Measurements from ENCODE around the gene UBXN1. TPM values are rescaled to one million over a fixed set of nuclear protein-coding genes. Genes with fewer than 3 reads are reported as not detected.

UBXN1 gene
- total RNA-seq, 2 experiments from 2014 or later, result 101 to 129 TPM

- Histone ChIP-seq H4K20me1 (ENCODE audit: insufficient read depth, low read length) (peaks cover 35% of the 10 kb centered on the region), H3K9me3 (ENCODE audit: low read length) (no peaks in the 10 kb centered on the region), H3K4me1 (ENCODE audit: insufficient read depth, low read length, poor library complexity, severe bottlenecking) (peaks cover 25% of the 10 kb centered on the region), H3K4me3 (ENCODE audit: low read depth, low read length, poor library complexity, severe bottlenecking) (peak overlapping the region; percentile 97), H3K9me2 (ENCODE audit: insufficient read depth, low read length) (no peaks in the 10 kb centered on the region), H2AFZ (ENCODE audit: low read length) (no peak overlapping the region), H3K36me3 (ENCODE audit: insufficient read depth, low read length) (peaks cover 61% of the 10 kb centered on the region), H3K27ac (ENCODE audit: low read depth, low read length, poor library complexity, severe bottlenecking) (peak overlapping the region; percentile 93), H3K79me2 (ENCODE audit: insufficient read depth, low read depth, low read length) (peaks cover 88% of the 10 kb centered on the region), H3K4me2 (ENCODE audit: low read length) (peak overlapping the region; percentile 75)
- DNase-seq (ENCODE audit: low spot score), result no peak
- POLR2A ChIA-PET, result interaction anchor here (1.0 to 1.5 kb wide), 3 partner anchors 9 to 70 kb away, joined by 3 to 5 read pairs (median 4); partner anchors contain the start of gene ZBTB3
- CTCF ChIA-PET (ENCODE audit: unreplicated experiment), result no interaction called here
- BruUV-seq (replicated peaks), result TSS peak; percentile 19
- TF ChIP-seq EZH2phosphoT487 (IDR thresholded peaks at IDR 0.05; ENCODE audit: borderline replicate concordance, low read depth, low read length) (no peak), CTCF (conservative IDR thresholded peaks at IDR 0.05; ENCODE audit: low read length) (no peak)
- intact Hi-C loops (cut with micrococcal nuclease; ENCODE audit: unreplicated experiment), result loop anchor here (2.0 to 10.0 kb wide), 6 partner anchors 19 to 131 kb away; partner anchors contain the start of genes BSCL2, GNG3, LBHD1 and TMEM179B
These were observed 46.8 kb upstream of the UBXN1 start for GRCh38 chr11:62725646-62726045.

- peaks cover 35% of the 10 kb centered on the region for H4K20me1 ChIP-seq (ENCODE audit: insufficient read depth, low read length)
- peaks cover 16% of the 10 kb centered on the region for H3K4me1 ChIP-seq (ENCODE audit: insufficient read depth, low read length, poor library complexity, severe bottlenecking)
- ChIA-PET POLR2A (interaction anchor here (0.6 to 1.3 kb wide), 5 partner anchors 35 to 108 kb away, joined by 3 to 4 read pairs (median 3); partner anchors contain the start of gene STX5), CTCF (ENCODE audit: unreplicated experiment) (no interaction called here)
- no peaks in the 10 kb centered on the region for H3K9me2 ChIP-seq (ENCODE audit: insufficient read depth, low read length)
- intact Hi-C loops (cut with micrococcal nuclease; ENCODE audit: unreplicated experiment), result loop anchor here (10.0 kb wide), 1 partner anchor 129 kb away; the partner anchor contains the start of gene TUT1
- H3K36me3 ChIP-seq (ENCODE audit: insufficient read depth, low read length), result peaks cover 75% of the 10 kb centered on the region
- H3K79me2 ChIP-seq (ENCODE audit: insufficient read depth, low read depth, low read length), result peaks cover 73% of the 10 kb centered on the region
- no peak overlapping the region for H3K27ac ChIP-seq (ENCODE audit: low read depth, low read length, poor library complexity, severe bottlenecking)
- peak overlapping the region; percentile 97 for H3K4me3 ChIP-seq (ENCODE audit: low read depth, low read length, poor library complexity, severe bottlenecking)
- peak overlapping the region; percentile 75 for H3K4me2 ChIP-seq (ENCODE audit: low read length)
- BruUV-seq (replicated peaks), result no TSS peak
- H2AFZ ChIP-seq (ENCODE audit: low read length), result no peak overlapping the region
- no peaks in the 10 kb centered on the region for H3K9me3 ChIP-seq (ENCODE audit: low read length)
- no peak for TF ChIP-seq CTCF (conservative IDR thresholded peaks at IDR 0.05; ENCODE audit: low read length)
- TF ChIP-seq EZH2phosphoT487 (IDR thresholded peaks at IDR 0.05; ENCODE audit: borderline replicate concordance, low read depth, low read length), result no peak
- no peak for DNase-seq (ENCODE audit: low spot score)
These were observed 45.3 kb upstream of the UBXN1 start for GRCh38 chr11:62724171-62724570.

DNA sequence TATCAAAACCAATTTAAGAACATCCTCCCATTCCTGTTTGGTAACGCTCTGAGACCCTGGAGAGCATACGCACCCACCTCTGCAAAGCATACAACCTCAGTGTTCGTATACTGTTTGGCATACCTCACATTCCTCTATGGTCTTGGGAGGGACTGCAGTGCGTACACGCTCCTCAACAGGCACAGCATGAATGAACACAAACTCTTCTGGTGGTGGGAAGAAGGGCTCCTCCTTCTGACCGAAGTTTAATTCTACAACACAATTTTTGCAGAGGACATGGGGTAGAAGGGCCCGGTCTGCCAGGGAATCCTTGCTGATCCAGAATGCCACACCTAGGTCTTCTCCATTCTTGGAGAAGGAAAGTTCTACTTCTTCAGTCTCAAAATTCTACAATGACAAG lies 43.1 kb upstream of the UBXN1 start:
- TF ChIP-seq CTCF (conservative IDR thresholded peaks at IDR 0.05; ENCODE audit: low read length), result peak; percentile 45
- TF ChIP-seq EZH2phosphoT487 (IDR thresholded peaks at IDR 0.05; ENCODE audit: borderline replicate concordance, low read depth, low read length), result no peak
- intact Hi-C loops (cut with micrococcal nuclease; ENCODE audit: unreplicated experiment), result loop anchor here (10.0 kb wide), 1 partner anchor 127 kb away; the partner anchor contains the start of gene TUT1
- CTCF ChIA-PET (ENCODE audit: unreplicated experiment), result no interaction called here
- TSS peak; percentile 74 for BruUV-seq (replicated peaks)
- Histone ChIP-seq H3K79me2 (ENCODE audit: insufficient read depth, low read depth, low read length) (peaks cover 66% of the 10 kb centered on the region), H4K20me1 (ENCODE audit: insufficient read depth, low read length) (peaks cover 35% of the 10 kb centered on the region), H3K9me2 (ENCODE audit: insufficient read depth, low read length) (no peaks in the 10 kb centered on the region), H3K4me3 (ENCODE audit: low read depth, low read length, poor library complexity, severe bottlenecking) (no peak overlapping the region), H3K27ac (ENCODE audit: low read depth, low read length, poor library complexity, severe bottlenecking) (no peak overlapping the region), H3K4me2 (ENCODE audit: low read length) (no peak overlapping the region), H3K36me3 (ENCODE audit: insufficient read depth, low read length) (peaks cover 97% of the 10 kb centered on the region), H3K4me1 (ENCODE audit: insufficient read depth, low read length, poor library complexity, severe bottlenecking) (peaks cover 16% of the 10 kb centered on the region), H3K9me3 (ENCODE audit: low read length) (no peaks in the 10 kb centered on the region), H2AFZ (ENCODE audit: low read length) (no peak overlapping the region)
- POLR2A ChIA-PET, result no interaction called here
- no peak for DNase-seq (ENCODE audit: low spot score)
